ENCODE data around the gene VWA2.

- TF ChIP-seq CTCF (conservative IDR thresholded peaks at IDR 0.05) (no peak), ZFX (IDR thresholded peaks at IDR 0.05) (no peak)
Measured at GRCh38 chr10:114282526-114282925, 43.5 kb downstream of the VWA2 start.

Measured in C4-2B (cell line).